ENCODE results near the gene RASAL3.

RASAL3 gene

GRCh38 chr19:15444505-15445226, 19.7 kb downstream of the RASAL3 start:
- Histone ChIP-seq H3K9me3 (replicated peaks; ENCODE audit: insufficient read depth, low read length) (no peaks in the 10 kb centered on the region), H3K79me2 (ENCODE audit: low read length) (no peaks in the 10 kb centered on the region), H4K20me1 (ENCODE audit: insufficient read depth, low read length) (no peaks in the 10 kb centered on the region), H3K9ac (ENCODE audit: low read length) (no peak overlapping the region), H3K4me3 (ENCODE audit: low read length) (no peak overlapping the region), H3K36me3 (replicated peaks; ENCODE audit: insufficient read depth, low read length) (no peaks in the 10 kb centered on the region), H2AFZ (ENCODE audit: low read length) (no peak overlapping the region), H3K27ac (ENCODE audit: low read length) (no peak overlapping the region), H3F3A (ENCODE audit: insufficient read depth, low read length) (no peaks in the 10 kb centered on the region), H3K4me2 (ENCODE audit: low read depth, low read length) (no peak overlapping the region), H3K4me1 (ENCODE audit: low read length) (no peaks in the 10 kb centered on the region), H3K27me3 (replicated peaks; ENCODE audit: insufficient read depth, low read length) (peaks cover 13% of the 10 kb centered on the region), H3K9me2 (replicated peaks; ENCODE audit: insufficient read depth, low read length) (no peaks in the 10 kb centered on the region)
- DNase-seq: no peak
- no peak for TF ChIP-seq EZH2phosphoT487 (IDR thresholded peaks at IDR 0.05; ENCODE audit: low read length)
- TF ChIP-seq CTCF (IDR thresholded peaks at IDR 0.05; ENCODE audit: low read length): no peak
- TF ChIP-seq EZH2 (optimal IDR thresholded peaks at IDR 0.05; ENCODE audit: low read depth, low read length): no peak

DNA sequence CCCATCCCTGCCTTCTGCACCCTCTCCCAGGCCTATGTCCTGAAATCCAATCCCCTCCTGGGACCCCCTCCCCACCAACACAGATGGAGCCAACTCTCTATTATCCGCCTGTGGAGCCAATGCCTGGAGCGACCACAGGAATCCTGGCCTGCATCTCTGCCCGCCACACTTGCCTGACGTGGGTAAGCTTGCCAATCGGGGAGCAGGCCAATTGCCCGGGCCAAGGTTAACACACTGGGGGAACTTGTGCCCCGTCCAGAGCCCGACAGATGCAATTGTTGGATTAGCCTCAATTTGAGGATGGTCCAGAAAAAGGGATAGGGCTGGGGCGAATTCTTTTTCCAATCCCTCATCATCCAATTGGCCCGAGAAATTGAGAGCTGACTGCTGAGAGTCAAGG, 20.5 kb downstream of the RASAL3 start:
- no peaks in the 10 kb centered on the region for H3F3A ChIP-seq (ENCODE audit: insufficient read depth, low read length)
- TF ChIP-seq EZH2phosphoT487 (IDR thresholded peaks at IDR 0.05; ENCODE audit: low read length) (no peak), EZH2 (optimal IDR thresholded peaks at IDR 0.05; ENCODE audit: low read depth, low read length) (no peak), CTCF (IDR thresholded peaks at IDR 0.05; ENCODE audit: low read length) (no peak)
- H3K9me2 ChIP-seq (replicated peaks; ENCODE audit: insufficient read depth, low read length): no peaks in the 10 kb centered on the region
- no peak overlapping the region for H3K4me2 ChIP-seq (ENCODE audit: low read depth, low read length)
- H2AFZ ChIP-seq (ENCODE audit: low read length): no peak overlapping the region
- no peaks in the 10 kb centered on the region for H3K9me3 ChIP-seq (replicated peaks; ENCODE audit: insufficient read depth, low read length)
- H3K79me2 ChIP-seq (ENCODE audit: low read length): no peaks in the 10 kb centered on the region
- H3K36me3 ChIP-seq (replicated peaks; ENCODE audit: insufficient read depth, low read length): no peaks in the 10 kb centered on the region
- no peak overlapping the region for H3K4me3 ChIP-seq (ENCODE audit: low read length)
- no peak for DNase-seq
- H3K27me3 ChIP-seq (replicated peaks; ENCODE audit: insufficient read depth, low read length): peaks cover 21% of the 10 kb centered on the region
- H3K9ac ChIP-seq (ENCODE audit: low read length): no peak overlapping the region
- no peaks in the 10 kb centered on the region for H3K4me1 ChIP-seq (ENCODE audit: low read length)
- H3K27ac ChIP-seq (ENCODE audit: low read length): no peak overlapping the region
- H4K20me1 ChIP-seq (ENCODE audit: insufficient read depth, low read length): no peaks in the 10 kb centered on the region

DNA sequence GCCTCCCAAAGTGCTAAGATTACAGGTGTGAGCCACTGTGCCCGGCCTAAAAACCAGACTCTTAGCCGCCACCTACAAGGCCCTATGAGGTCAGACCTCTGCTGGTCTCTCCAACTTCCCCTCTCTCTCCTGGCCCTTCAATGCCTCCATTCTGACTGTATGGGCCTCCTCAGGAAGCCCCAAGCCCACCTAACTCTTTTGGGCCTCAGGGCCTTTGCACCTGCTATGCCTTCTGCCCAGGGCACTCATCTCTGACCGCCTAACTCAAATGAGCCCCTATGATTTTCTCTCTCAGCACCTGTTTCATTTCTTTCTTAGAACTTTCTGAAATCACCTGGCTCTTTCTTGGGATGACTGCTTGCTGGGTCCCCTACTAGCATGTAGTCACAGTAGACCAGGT, 21.0 kb downstream of the RASAL3 start:
- Histone ChIP-seq H3K36me3 (replicated peaks; ENCODE audit: insufficient read depth, low read length) (no peaks in the 10 kb centered on the region), H3K27ac (ENCODE audit: low read length) (no peak overlapping the region), H3K9ac (ENCODE audit: low read length) (no peak overlapping the region), H3F3A (ENCODE audit: insufficient read depth, low read length) (no peaks in the 10 kb centered on the region), H4K20me1 (ENCODE audit: insufficient read depth, low read length) (no peaks in the 10 kb centered on the region), H3K9me2 (replicated peaks; ENCODE audit: insufficient read depth, low read length) (no peaks in the 10 kb centered on the region), H3K79me2 (ENCODE audit: low read length) (no peaks in the 10 kb centered on the region), H2AFZ (ENCODE audit: low read length) (no peak overlapping the region), H3K4me3 (ENCODE audit: low read length) (no peak overlapping the region), H3K9me3 (replicated peaks; ENCODE audit: insufficient read depth, low read length) (no peaks in the 10 kb centered on the region), H3K27me3 (replicated peaks; ENCODE audit: insufficient read depth, low read length) (peaks cover 21% of the 10 kb centered on the region), H3K4me2 (ENCODE audit: low read depth, low read length) (no peak overlapping the region), H3K4me1 (ENCODE audit: low read length) (no peaks in the 10 kb centered on the region)
- no peak for DNase-seq
- TF ChIP-seq EZH2phosphoT487 (IDR thresholded peaks at IDR 0.05; ENCODE audit: low read length) (no peak), CTCF (IDR thresholded peaks at IDR 0.05; ENCODE audit: low read length) (no peak), EZH2 (optimal IDR thresholded peaks at IDR 0.05; ENCODE audit: low read depth, low read length) (no peak)

All from MM.1S (cell line).